Activated CD8-positive, alpha-beta memory T cell treated with anti-CD3 and anti-CD28 coated beads, Interleukin-2, amount 50 U/mL, for 4 hours (primary cell): ENCODE results near the gene TSBP1.
A peak's percentile ranks its signal among the peaks of the same experiment; 100 is the strongest.

Experiments used
- DNase-seq: peaks from one replicate; pipeline ENCODE4 v3.0.0-alpha.2; 2020

TSBP1 gene

GRCh38 chr6:32371803-32372202, at the start of gene TSBP1:
Gene TSBP1, minus strand, starts transcription at chr6:32371903. Its CDS starts 197 bp downstream, at chr6:32371706.
- DNase-seq = no peak

GRCh38 chr6:32416036-32416435, 44.3 kb upstream of the TSBP1 start:
- no peak for DNase-seq

- DNase-seq = peak; percentile 78
Measured at GRCh38 chr6:32415521-32416019, 43.9 kb upstream of the TSBP1 start.

GRCh38 chr6:32413427-32414047, 41.8 kb upstream of the TSBP1 start:
- peak; percentile 88 for DNase-seq

GRCh38 chr6:32411566-32412327, 40.0 kb upstream of the TSBP1 start:
- DNase-seq = no peak

- DNase-seq = no peak
Measured at GRCh38 chr6:32410906-32411305, 39.2 kb upstream of the TSBP1 start.

GRCh38 chr6:32406857-32407256, 35.2 kb upstream of the TSBP1 start, which contains the start of gene BTNL2:
Gene BTNL2, minus strand, starts transcription at chr6:32407181. Its CDS starts 58 bp downstream, at chr6:32407123.
- DNase-seq = no peak

- DNase-seq = no peak
Measured at GRCh38 chr6:32406197-32406596, 34.5 kb upstream of the TSBP1 start.

- no peak for DNase-seq
Measured at GRCh38 chr6:32405656-32406055, 34.0 kb upstream of the TSBP1 start.

GRCh38 chr6:32402812-32403211, 31.1 kb upstream of the TSBP1 start:
- DNase-seq = no peak

- no peak for DNase-seq
Measured at GRCh38 chr6:32401284-32401963, 29.7 kb upstream of the TSBP1 start.

- DNase-seq = no peak
Measured at GRCh38 chr6:32397252-32397920, 25.7 kb upstream of the TSBP1 start.

GRCh38 chr6:32396028-32396427, 24.3 kb upstream of the TSBP1 start:
- DNase-seq = no peak

GRCh38 chr6:32393665-32394420, 22.1 kb upstream of the TSBP1 start:
- DNase-seq = no peak

- DNase-seq = no peak
Measured at GRCh38 chr6:32391505-32391904, 19.8 kb upstream of the TSBP1 start.

GRCh38 chr6:32387589-32388340, 16.1 kb upstream of the TSBP1 start:
- DNase-seq = no peak

GRCh38 chr6:32386040-32386439, 14.3 kb upstream of the TSBP1 start:
- no peak for DNase-seq

- no peak for DNase-seq
Measured at GRCh38 chr6:32382757-32383420, 11.2 kb upstream of the TSBP1 start.

GRCh38 chr6:32379545-32379944, 7.8 kb upstream of the TSBP1 start:
- no peak for DNase-seq

GRCh38 chr6:32375739-32376529, 4.2 kb upstream of the TSBP1 start:
- DNase-seq = no peak
